Thyroid gland (tissue), 4 donors: ENCODE data around the gene AANAT.

ENCODE experiments used
- CTCF ChIP-seq, 6 experiments: fragments of 200-600 bp in 3 of 6; fragments of 450-650 bp in 3 of 6; sonication (generic) in 3 of 6; IDR thresholded peaks; one replicate each; pipeline ENCODE4 v1.5.1; 2016 to 2019; ENCODE audit warnings: antibody characterized with exemption in 6 of 6, mild to moderate bottlenecking in 2 of 6, inconsistent platforms in 1 of 6, moderate library complexity in 1 of 6
- POLR2A ChIP-seq, 2 donors: fragments of 450-650 bp; IDR thresholded peaks; one replicate each; pipeline ENCODE4 v1.6.1; 2017; ENCODE audit warnings: antibody characterized with exemption in 2 of 2, mild to moderate bottlenecking in 2 of 2, moderate library complexity in 1 of 2

GRCh38 chr17:76515274-76515949 is 48.0 kb downstream of the AANAT start:
- TF ChIP-seq CTCF (IDR thresholded peaks at IDR 0.05) (no peak), POLR2A (IDR thresholded peaks at IDR 0.05) (peak in 1 of 2 donors; percentile 11)
